ENCODE data around the gene BCAS3.
A peak's percentile ranks its signal among the peaks of the same experiment; 100 is the strongest.
"Not testable (repeated sequence)": the region's sequence is repeated elsewhere in the genome, so short reads cannot be mapped to it uniquely, and the experiment has no call there.

The BCAS3 gene

DNA sequence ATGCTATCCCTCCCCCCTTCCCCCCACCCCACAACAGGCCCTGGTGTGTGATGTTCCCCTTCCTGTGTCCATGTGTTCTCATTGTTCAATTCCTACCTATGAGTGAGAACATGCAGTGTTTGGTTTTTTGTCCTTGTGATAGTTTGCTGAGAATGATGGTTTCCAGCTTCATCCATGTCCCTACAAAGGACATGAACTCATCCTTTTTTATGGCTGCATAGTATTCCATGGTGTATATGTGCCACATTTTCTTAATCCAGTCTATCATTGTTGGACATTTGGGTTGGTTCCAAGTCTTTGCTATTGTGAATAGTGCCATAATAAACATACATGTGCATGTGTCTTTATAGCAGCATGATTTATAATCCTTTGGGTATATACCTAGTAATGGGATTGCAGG, 258.3 kb downstream of the BCAS3 start:
- DNase-seq (ENCODE audit: low spot score) = not testable (repeated sequence)

DNA sequence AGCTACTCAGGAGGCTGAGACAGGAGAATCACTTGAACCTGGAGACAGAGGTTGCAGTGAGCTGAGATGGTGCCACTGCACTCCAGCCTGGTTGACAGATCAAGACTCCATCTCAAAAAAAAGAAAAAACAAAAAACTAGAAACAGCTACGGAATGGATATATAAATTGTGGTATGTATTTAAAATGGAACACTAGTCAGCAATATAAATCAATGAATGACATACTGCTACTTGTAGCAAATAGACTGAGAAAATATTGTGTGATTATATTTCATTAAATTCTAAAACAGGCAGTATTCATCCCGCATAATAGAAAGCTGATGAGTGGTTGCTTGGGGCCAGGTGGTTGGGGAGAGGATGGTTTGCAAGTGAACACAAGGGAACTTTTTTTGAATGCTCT, 261.7 kb downstream of the BCAS3 start:
- DNase-seq (ENCODE audit: low spot score) = no peak

DNA sequence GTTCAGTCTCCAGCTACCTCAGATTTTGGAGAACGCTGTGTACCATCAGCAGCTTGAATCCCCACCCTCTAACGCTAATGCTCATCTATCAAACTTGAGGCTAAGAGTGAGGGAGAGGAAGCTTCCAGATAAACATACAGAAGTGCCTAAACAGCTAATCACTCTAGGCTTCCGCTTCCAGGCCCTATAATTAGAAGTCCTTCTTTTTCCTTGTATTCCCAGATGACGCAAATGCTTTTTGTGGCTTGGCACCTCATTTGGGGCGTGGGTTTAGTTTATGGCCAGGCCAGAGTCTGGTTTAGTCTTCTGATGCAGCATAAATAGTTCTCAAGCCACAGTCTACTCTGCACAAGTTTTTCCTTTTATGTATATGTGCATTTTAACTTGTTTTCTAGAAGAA, 263.4 kb downstream of the BCAS3 start:
- DNase-seq (ENCODE audit: low spot score) = no peak

DNA sequence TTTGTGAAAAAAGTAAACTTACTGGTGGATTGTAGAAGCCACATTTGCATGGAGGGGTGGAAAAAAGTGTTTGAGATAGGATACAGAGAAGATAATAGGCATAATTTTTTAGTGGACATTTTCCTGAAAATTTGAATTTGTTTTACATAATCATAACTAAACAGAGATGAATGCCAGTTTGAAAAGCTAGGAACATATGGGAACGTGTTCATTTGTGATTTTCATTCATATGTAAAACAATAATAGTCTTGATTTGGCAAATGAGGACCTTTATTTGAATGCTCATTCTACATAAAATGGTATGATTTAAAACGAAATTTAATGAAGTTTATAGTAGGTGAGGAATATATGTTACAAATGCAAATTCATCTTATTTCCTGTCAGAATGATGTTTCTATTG, 263.9 kb downstream of the BCAS3 start:
- DNase-seq (ENCODE audit: low spot score) = no peak

DNA sequence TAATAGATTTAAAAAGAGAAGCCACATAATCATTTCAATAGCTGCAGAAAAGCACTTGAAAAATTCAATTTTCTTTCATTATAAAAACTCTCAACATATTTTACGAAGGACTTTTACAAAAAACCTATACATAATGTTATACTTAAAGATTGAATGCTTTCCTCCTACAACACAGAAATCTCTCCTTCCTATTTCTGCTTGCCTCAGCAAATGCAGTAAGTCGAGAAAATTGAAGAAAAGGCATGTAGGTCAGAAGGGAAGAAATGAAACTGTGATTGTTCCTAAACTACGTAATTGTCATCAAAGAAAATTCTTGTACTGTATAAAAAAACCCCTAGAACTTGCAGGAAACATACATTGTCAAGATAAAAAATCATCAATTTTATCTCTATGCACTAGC, 267.1 kb downstream of the BCAS3 start:
- no peak for DNase-seq (ENCODE audit: low spot score)

DNA sequence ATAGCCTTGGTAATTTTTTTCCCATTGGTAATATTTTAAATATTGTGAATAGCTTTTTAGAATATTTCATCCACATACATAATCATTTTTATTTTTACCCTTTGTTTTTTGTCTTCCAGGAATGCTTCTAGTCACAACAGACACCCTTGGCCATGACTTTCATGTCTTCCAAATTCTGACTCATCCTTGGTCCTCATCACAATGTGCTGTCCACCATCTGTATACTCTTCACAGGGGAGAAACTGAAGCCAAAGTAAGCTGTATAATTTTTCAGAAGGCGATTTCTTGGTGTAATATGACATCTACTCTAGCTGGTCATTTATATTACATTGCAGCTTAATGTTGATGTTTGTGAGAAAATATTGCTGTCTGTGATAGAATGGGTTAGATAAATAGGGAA, 269.4 kb downstream of the BCAS3 start:
- no peak for DNase-seq (ENCODE audit: low spot score)

DNA sequence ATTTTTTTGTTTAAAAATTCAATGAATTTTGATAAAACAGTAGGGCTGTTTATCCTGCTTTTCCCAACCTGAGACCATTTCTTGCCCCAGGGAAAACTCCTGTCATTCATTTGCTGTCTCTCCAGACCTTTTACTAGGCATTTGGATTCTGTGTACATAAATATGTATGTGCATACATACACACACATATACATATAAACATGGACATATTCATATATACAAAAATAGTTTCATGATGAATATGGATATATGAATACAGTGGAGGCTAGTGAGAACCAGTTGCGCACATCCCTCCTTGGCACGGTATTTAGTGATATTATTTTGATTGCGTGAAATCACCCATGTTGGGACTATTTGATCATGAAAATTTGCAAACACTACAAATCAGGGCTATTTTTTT, 269.9 kb downstream of the BCAS3 start:
- DNase-seq (ENCODE audit: low spot score) = no peak

DNA sequence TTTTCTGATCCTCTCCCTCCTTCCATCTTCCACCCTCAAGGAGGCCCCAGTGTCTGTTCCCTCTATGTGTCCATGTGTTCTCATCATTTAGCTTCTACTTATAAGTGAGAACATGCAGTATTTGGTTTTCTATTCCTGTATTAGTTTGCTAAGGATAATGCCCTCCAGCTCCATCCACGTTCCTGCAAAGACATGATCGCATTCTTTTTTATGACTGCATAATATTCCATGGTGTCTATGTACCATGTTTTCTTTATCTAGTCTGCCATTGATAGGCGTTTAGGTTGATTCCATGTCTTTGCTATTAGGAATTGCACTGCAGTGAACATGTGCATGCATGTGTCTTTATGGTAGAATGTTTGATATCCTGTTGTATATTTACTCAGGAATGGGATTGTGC, 275.1 kb downstream of the BCAS3 start:
- no peak for DNase-seq (ENCODE audit: low spot score)

DNA sequence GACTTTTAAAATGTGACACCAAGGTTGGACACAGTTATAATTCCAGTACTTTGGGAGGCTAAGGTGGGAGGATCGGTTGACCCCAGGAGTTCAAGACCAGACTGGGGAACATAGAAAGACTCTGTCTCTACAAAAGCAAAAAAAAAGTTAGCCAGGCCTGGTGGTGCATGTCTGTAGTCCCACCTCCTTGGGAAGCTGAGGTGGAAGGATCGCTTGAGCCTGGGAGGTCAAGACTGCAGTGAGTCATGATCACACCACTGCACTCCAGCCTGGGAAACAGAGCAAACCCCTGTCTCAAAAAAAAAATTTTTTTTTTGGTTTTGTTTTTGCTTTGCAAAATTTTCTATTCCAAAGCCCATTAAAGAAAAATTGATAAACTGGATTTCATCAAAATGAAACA, 281.4 kb downstream of the BCAS3 start:
- no peak for DNase-seq (ENCODE audit: low spot score)

DNA sequence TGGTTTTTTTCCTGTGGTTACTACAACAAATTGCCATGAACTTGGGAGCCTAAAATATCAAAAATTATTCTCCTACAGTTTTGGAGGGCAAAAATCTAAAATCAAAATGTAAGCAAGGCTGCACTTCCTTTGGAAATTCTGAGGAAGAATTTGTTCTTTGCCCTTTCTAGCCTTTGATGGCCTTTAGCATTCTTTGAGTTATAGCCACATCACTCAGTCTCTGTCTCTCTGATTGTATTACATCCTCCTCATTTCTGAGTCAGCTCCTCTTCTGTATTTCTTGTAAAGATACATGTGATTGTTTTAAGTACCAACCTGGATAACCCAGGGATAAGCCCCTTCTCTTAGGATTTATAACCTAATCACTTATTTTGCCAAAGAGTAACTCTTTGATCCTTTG, 282.0 kb downstream of the BCAS3 start:
- DNase-seq (ENCODE audit: low spot score) = no peak

DNA sequence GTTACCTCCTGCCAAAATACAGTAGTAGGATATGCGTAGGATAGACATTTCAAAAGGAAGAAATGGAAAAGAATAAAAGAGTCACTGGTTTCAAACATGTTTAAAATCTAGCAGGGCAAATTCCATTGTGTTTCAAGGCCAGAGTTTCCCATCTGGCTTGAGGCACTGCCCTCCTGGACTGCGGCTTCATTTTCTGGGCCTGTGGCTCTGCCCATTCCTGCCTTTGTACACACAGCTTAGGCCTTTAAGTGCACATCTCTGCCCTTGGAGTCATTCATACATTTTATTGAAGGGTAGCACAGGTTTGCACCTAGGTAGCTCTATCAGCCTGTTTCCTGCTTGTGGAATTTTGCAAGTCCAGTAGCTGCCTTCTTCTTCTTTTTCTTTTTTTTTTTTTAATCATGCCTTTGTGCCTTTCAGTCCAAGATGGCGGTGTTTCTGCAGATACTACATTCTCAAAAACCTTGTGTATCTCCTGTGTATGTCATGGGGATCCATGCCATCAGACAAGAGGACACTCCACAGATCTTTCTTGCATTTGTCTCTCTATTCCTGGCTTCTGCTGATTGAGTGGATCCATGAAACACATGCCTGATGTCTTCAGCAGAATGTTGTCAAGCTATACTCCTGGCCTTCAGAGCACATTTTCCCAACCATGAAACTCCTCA, 282.9 kb downstream of the BCAS3 start:
- DNase-seq (ENCODE audit: low spot score) = no peak

DNA sequence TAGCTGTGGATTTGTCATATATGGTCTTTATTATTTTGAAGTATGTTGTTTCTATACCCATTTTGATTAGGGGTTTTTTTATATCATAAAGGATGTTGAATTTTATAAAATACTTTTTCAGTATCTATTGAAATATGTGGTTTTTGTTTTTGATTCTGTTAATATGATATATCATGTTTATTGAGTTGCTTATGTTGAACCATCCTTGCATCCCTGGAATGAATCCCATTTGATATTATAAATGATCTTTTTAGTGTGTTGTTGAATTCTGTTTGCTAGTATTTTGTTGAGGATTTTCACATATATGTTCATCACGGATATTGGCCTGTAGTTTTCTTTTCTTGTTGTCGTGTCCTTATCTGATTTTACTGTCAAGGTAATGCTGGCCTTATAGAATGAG, 286.5 kb downstream of the BCAS3 start:
- no peak for DNase-seq (ENCODE audit: low spot score)

DNA sequence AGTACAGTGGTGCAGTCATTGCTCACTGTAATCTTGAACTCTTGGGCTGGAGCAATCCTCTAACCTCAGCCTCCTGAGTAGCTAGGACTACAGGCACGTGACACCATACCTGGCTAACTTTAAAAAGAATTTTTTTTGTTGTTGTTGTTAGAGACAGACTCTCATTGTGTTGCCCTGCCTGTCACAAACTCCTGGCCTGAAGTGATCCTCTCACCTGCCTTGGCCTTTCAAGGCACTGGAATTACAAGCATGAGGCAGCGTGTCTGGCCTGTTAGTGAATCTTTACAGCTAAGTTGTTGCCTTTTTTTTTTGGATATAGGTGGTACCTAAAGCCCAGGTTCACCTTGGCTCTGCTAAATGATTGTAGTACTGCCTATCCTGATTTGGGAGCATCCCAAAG, 290.6 kb downstream of the BCAS3 start:
- DNase-seq (ENCODE audit: low spot score) = no peak

DNA sequence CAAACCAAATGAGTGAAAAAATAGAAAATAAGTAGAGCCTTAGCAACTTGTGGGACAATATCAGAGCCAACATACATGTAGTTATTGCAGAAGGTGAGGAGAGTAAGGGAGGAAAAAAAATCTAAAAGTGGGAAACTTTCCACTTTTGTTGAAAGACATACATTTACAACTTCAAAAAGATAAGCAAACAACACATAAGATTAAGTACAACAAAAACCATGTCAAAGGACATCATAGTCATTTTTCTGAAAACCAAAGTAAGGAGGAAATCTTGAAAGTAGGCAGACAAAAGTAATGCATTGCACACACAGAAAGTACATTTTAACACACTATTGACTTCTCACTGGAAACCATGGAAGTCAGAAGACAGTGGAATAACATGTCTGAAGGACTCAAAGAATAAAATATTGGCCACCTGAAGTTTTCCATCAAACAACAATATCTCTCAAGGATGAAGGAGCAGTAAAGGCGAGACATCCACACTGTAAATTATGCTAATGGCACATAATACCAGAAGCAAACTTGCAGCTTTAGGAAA, 291.9 kb downstream of the BCAS3 start:
- no peak for DNase-seq (ENCODE audit: low spot score)

DNA sequence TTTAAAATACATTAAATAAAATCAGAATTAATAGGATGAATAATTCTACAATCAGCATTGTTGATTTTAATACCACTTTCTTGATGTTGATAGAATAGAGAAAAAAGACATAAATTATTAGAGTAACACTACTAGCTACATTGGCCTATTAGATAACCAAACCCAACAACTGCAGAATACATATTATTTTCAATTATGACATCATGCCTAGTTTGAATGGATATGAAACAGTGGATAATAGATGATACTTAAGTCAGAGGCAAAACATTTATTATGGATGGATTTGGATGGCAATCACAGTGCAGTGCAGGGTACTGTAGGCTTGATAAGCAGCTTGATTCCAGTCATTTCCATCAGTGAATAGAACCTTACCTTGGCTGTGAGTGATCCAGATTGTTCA, 293.1 kb downstream of the BCAS3 start:
- no peak for DNase-seq (ENCODE audit: low spot score)

DNA sequence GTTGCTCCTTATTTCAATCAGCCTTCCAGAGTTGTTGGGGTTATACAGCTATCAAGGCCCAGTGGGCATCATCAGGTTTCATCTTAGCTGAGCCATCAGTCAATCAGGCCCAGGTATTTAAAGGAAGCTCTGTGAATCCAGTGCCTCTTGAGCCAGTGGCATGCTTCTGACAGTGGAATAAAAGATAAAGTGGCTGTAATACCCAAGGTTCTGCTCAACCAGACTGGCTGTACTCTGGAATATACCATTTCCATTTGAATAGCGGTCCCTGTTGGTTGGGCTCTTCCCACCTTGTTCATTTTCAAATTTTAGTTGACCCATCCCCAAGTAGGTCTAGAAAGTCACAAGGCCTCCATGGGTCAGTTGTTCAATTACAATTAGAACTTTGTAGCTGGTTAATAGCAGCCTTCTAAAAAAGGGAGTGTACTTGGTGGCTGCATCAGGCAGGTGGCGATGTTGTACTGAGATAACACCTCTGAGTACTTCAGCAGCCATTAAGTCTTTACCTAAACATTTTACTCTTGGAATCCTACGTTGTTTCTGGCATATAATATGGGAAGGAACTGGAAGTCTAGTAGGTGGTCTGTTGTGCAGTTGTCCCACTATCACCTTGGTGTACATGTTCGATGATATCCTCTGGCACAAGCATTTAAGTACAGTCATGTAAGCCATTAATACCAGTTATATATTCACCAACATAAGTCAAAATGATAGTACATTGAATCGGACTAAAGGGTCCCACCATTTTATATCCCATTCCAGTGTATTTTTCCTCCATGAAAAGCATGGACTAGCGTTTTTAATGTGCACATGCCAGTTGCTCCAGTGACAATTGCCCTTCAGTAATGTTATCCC, 294.1 kb downstream of the BCAS3 start:
- peak; percentile 65 for DNase-seq (ENCODE audit: low spot score)

DNA sequence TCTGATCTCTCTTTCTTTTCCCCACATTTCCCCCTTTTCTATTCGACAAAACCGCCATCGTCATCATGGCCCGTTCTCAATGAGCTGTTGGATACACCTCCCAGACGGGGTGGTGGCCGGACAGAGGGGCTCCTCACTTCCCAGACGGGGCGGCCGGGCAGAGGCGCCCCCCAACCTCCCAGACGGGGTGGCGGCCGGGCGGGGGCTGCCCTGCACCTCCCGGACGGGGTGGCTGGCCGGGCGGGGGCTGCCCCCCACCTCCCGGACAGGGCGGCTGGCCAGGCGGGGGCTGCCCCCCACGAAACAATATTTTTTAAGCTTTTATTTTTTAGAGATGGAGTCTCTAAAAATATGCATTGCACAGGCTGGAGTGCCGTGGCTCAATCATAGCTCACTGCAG, 299.2 kb downstream of the BCAS3 start:
- DNase-seq (ENCODE audit: low spot score) = not testable (repeated sequence)

DNA sequence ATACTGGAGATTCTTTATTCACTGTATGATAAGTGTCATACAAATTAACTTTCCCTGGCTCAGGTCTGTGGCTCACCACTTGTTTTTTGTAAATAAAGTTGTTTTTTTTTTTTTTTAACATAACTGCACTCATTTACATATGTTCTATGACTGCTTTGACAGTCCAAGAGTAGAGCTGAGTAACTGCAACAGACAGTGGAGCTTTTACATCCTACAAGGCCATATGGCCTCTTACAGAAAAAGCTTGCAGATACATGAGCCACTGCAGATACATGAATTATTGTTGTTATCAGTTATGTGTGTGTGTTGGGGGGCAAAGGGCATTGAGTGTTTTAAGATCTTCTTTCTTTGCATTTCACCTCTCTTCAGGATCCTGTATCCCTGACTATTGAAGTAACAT, 311.7 kb downstream of the BCAS3 start:
- DNase-seq (ENCODE audit: low spot score) = no peak

DNA sequence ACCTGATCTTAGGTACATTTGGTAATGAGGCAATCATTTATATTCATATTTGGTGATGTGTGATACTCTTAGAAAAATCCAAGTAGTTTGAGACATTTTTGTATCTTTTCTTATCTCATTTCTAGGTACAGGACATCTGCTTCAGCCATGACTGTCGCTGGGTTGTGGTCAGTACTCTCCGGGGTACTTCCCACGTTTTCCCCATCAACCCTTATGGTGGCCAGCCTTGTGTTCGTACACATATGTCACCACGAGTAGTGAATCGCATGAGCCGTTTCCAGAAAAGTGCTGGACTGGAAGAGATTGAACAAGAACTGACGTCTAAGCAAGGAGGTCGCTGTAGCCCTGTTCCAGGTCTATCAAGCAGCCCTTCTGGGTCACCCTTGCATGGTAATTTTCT, 312.2 kb downstream of the BCAS3 start:
- DNase-seq (ENCODE audit: low spot score) = no peak

DNA sequence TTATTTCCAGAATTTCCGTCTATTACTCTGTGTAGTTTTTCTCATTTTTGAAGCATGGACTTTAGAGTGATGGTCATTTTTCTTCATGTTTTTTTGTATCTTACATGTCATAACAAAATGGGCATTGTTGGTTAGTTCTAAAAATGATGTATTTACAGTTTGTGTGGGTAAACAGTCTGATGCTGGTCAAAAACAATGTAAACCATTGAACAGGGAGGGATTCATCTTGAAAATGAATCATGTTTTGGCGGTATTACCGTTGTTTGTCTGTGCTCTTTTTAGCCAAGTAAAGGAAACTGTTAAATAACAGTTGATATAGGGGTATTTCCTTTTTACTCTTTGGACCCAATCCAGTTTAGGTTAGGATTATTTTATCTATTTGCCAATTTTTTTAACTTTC, 315.8 kb downstream of the BCAS3 start:
- DNase-seq (ENCODE audit: low spot score) = no peak

DNA sequence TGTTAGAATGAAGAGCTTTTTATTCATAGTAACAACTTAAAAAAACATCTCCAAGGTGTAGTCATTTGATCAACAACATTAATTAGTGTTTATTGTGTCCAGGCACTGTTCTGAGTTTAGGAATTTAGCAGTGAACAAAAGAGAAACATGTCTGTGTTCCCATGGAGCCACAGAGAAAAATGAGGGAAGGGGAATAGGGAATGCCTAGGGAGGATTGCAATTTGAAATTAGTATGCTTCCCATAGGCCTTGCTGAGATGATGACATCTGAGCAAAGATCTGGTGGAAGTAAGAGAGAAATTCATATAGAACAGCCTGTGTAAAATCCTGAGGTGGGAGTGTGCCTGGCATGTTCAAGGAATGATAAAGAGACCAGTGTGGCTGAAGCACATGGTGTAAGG, 318.0 kb downstream of the BCAS3 start:
- no peak for DNase-seq (ENCODE audit: low spot score)

DNA sequence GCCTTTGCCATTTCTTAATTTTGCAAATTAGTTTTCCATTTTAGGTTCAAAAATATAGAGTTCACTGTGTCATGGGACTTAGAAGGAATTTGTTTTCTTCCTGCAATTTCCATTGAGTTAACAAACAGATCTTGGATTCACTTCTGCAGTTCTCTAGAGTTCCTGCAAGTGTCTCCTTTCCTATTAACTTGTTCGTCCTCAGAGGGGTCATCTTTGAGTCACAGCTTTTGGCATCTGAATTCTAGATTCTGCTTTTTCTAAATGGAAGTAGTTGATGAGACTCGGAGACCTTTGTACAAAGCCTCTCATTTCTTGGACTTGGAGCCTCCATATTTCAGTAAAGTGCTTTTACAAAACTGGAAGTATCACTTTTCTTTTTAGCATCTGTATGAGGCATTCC, 323.3 kb downstream of the BCAS3 start:
- no peak for DNase-seq (ENCODE audit: low spot score)

DNA sequence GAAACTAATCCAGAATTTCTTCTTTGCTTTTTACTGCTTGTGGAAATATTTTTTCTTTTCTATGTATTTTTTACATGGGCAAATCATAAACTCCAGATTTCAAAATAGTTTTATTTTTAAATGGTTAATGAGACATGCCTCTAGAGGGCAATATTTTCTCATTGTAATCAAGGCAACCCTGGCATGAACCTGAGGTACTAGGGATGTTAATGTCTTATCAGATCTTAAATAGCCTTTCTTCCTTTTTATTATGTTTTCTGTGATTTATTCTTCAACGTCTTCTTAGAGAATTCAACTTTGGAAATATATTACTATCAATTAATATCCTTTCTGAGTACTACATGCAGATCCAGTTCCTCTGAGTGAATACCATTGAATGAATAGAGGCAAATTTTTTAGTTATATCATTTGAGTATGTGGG, 324.7 kb downstream of the BCAS3 start:
- DNase-seq (ENCODE audit: low spot score) = no peak

DNA sequence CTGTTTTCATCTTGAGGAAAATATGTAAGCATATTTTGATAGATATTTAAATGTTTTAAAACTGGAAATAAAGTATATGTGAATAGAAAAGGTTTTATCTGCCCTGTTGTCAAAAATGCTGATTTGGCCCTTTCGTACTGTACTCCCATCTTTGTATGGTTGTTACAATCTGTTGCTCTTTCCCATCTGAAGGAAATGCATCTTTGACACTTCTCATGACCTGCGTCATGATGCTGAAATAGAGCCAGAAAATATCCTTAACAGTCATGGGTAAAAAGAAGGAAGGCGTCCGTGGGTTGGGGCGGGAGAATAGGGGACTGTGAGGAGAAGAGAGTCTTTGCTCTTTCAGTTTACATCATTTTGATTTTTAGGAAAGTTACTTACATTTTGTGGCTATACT, 327.7 kb downstream of the BCAS3 start:
- no peak for DNase-seq (ENCODE audit: low spot score)
